ENCODE data around the gene SLC35D3. TPM values are rescaled to one million over a fixed set of nuclear protein-coding genes. Genes with fewer than 3 reads are reported as not detected.
A peak's percentile ranks its signal among the peaks of the same experiment; 100 is the strongest.
"Not testable (repeated sequence)": the region's sequence is repeated elsewhere in the genome, so short reads cannot be mapped to it uniquely, and the experiment has no call there.

The SLC35D3 gene, protein sequence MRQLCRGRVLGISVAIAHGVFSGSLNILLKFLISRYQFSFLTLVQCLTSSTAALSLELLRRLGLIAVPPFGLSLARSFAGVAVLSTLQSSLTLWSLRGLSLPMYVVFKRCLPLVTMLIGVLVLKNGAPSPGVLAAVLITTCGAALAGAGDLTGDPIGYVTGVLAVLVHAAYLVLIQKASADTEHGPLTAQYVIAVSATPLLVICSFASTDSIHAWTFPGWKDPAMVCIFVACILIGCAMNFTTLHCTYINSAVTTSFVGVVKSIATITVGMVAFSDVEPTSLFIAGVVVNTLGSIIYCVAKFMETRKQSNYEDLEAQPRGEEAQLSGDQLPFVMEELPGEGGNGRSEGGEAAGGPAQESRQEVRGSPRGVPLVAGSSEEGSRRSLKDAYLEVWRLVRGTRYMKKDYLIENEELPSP
- total RNA-seq (0.74 and 2.4 TPM in 2 replicates), polyA plus RNA-seq (1.3 and 3.8 TPM in 2 replicates)

DNA sequence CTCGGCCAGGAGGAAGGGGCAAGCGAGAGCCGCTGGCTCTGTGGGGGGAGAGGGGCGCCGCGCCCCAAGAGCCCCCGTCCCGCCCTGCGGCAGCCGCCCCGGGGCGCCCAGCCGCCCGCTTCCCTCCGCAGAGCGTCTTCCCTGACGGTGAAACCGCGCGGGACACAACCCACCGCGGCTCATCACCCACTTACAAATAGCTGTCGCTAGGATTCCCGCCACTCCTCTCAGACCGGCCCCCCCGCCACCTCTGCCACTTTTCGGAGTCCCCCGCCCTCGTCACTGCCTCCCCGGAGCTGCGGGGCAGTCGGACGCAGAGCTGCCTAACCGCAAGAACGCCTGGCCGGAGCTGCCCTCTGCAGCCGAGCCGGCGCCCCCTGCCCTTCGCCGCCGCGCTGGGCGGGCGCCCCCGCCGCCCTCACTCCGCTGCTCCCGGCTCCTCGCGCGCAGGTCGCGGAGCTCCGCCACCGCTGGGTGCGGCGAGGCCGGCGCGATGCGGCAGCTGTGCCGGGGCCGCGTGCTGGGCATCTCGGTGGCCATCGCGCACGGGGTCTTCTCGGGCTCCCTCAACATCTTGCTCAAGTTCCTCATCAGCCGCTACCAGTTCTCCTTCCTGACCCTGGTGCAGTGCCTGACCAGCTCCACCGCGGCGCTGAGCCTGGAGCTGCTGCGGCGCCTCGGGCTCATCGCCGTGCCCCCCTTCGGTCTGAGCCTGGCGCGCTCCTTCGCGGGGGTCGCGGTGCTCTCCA lies at the start of gene SLC35D3:
Gene SLC35D3 (plus strand): TSS at position 366 of the 749 bp plus-strand sequence. CDS start 128 bp downstream, at position 494.
- Histone ChIP-seq H3K27me3 (peaks cover 81% of the 10 kb centered on the region), H3K36me3 (no peaks in the 10 kb centered on the region), H3K9me3 (ENCODE audit: low read depth) (no peaks in the 10 kb centered on the region), H3K4me1 (ENCODE audit: low read depth) (no peaks in the 10 kb centered on the region), H3K4me3 (peak within 1 kb of the TSS; percentile 50), H3K27ac (no peak within 1 kb of the TSS)
- DNase-seq (ENCODE audit: low read depth in 1 of 2, low spot score in 1 of 2) = peak; percentile 21 to 59
- TF ChIP-seq, protein P1, sequence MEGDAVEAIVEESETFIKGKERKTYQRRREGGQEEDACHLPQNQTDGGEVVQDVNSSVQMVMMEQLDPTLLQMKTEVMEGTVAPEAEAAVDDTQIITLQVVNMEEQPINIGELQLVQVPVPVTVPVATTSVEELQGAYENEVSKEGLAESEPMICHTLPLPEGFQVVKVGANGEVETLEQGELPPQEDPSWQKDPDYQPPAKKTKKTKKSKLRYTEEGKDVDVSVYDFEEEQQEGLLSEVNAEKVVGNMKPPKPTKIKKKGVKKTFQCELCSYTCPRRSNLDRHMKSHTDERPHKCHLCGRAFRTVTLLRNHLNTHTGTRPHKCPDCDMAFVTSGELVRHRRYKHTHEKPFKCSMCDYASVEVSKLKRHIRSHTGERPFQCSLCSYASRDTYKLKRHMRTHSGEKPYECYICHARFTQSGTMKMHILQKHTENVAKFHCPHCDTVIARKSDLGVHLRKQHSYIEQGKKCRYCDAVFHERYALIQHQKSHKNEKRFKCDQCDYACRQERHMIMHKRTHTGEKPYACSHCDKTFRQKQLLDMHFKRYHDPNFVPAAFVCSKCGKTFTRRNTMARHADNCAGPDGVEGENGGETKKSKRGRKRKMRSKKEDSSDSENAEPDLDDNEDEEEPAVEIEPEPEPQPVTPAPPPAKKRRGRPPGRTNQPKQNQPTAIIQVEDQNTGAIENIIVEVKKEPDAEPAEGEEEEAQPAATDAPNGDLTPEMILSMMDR (IDR thresholded peaks at IDR 0.05; ENCODE audit: low read depth, low read length) = no peak

DNA sequence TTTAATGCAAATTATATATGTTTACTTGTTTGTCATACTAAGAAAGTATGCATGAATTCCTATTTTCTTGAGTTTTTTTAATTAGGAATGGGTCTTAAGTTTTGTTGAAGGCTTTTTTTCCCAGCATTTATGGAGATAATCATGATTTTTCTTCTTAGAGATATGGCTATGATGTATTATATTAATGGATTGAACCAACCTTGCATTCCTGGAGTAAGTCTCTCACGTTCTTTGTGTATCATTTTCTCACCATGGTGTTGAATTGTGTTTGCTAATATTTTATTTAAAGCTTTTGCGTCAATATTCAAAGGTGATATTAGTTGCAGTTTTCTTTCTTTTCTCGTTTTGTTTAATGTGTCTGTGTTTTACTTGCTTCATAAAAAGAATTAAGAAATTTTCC lies 48.4 kb upstream of the SLC35D3 start:
- Histone ChIP-seq H3K9me3 (ENCODE audit: low read depth) (no peaks in the 10 kb centered on the region), H3K36me3 (peaks cover 6% of the 10 kb centered on the region), H3K27ac (no peak overlapping the region), H3K4me3 (no peak overlapping the region), H3K4me1 (ENCODE audit: low read depth) (no peaks in the 10 kb centered on the region), H3K27me3 (no peaks in the 10 kb centered on the region)
- DNase-seq (ENCODE audit: low read depth in 1 of 2, low spot score in 1 of 2) = no peak
- TF ChIP-seq, protein P1 (IDR thresholded peaks at IDR 0.05; ENCODE audit: low read depth, low read length) = no peak

GRCh38 chr6:136876469-136876868 lies 45.6 kb upstream of the SLC35D3 start:
- H3K36me3 ChIP-seq; H3K9me3 ChIP-seq (ENCODE audit: low read depth); H3K4me1 ChIP-seq (ENCODE audit: low read depth); H3K27ac ChIP-seq; DNase-seq (ENCODE audit: low read depth in 1 of 2, low spot score in 1 of 2); H3K27me3 ChIP-seq; H3K4me3 ChIP-seq: not testable (repeated sequence)

DNA sequence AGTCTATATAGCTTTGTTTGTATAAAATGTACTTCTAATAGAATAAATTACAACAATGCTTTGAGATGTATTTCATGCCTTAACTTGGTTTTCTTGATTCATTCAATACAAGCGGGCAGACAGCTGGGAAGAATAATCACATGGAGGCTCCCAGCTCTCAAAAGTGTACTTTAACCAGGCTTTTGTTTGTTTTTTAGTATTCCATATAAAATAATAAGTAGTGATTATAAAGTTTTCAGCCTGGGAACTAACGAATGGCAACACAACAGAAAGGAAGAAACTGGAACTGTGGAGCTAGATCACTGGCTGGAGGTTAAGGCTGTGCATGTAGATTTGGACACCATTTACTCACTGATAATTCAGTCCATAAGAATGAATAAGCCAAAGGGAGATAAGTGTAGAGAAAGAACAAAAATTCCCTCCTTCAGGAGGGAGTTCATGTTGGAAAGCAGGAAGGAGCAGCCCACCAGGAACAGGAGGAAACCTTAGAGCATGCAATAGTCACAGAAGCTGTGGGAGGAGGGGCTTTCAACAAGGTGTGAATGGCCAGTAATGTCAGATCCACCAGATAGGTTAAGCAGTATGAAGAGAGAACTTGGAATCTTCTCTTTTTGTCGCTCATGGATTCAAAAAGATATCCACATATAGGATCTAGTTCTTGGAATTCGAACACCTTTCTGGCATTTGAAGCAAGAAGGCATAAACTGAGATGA lies 41.2 kb upstream of the SLC35D3 start:
- H3K27ac ChIP-seq = no peak overlapping the region
- no peak for DNase-seq (ENCODE audit: low read depth in 1 of 2, low spot score in 1 of 2)
- peaks cover 12% of the 10 kb centered on the region for H3K4me1 ChIP-seq (ENCODE audit: low read depth)
- TF ChIP-seq, protein P1 (IDR thresholded peaks at IDR 0.05; ENCODE audit: low read depth, low read length) = no peak
- no peak overlapping the region for H3K4me3 ChIP-seq
- H3K9me3 ChIP-seq (ENCODE audit: low read depth) = no peaks in the 10 kb centered on the region
- H3K27me3 ChIP-seq = no peaks in the 10 kb centered on the region
- no peaks in the 10 kb centered on the region for H3K36me3 ChIP-seq

GRCh38 chr6:136886091-136886490 lies 36.0 kb upstream of the SLC35D3 start:
- no peak for DNase-seq (ENCODE audit: low read depth in 1 of 2, low spot score in 1 of 2)
- H3K4me1 ChIP-seq (ENCODE audit: low read depth) = peaks cover 23% of the 10 kb centered on the region
- no peaks in the 10 kb centered on the region for H3K27me3 ChIP-seq
- H3K27ac ChIP-seq = no peak overlapping the region
- TF ChIP-seq, protein P1 (IDR thresholded peaks at IDR 0.05; ENCODE audit: low read depth, low read length) = no peak
- H3K36me3 ChIP-seq = no peaks in the 10 kb centered on the region
- H3K4me3 ChIP-seq = no peak overlapping the region
- no peaks in the 10 kb centered on the region for H3K9me3 ChIP-seq (ENCODE audit: low read depth)

Data from cardiac muscle cell (in vitro differentiated cells and primary cell).